Neuron (in vitro differentiated cells): ENCODE data around the gene ENKD1.

Source experiments
- H2AFZ ChIP-seq: one replicate; pipeline ENCODE4 v1.6.1; 2013; ENCODE audit warnings: low read depth, mild to moderate bottlenecking, inconsistent platforms, low read length, moderate library complexity
- H3K27me3 ChIP-seq: one replicate; pipeline ENCODE4 v1.6.1; 2013; ENCODE audit warnings: low read length; ENCODE audit not compliant: insufficient read depth
- H3K36me3 ChIP-seq: one replicate; pipeline ENCODE4 v1.6.1; 2013; ENCODE audit warnings: low read length; ENCODE audit not compliant: insufficient read depth
- H3K4me1 ChIP-seq: one replicate; pipeline ENCODE4 v1.6.1; 2013; ENCODE audit warnings: low read length; ENCODE audit not compliant: insufficient read depth
- H3K4me3 ChIP-seq: 2 replicates; pipeline ENCODE4 v1.5.1; 2013; ENCODE audit warnings: mild to moderate bottlenecking, low read length, moderate library complexity
- H3K9me3 ChIP-seq: one replicate; pipeline ENCODE4 v1.6.1; 2013; ENCODE audit warnings: low read length

Gene ENKD1

GRCh38 chr16:67675579-67675935, 9.0 kb upstream of the ENKD1 start:
- no peaks in the 10 kb centered on the region for H3K27me3 ChIP-seq
- no peaks in the 10 kb centered on the region for H3K4me1 ChIP-seq
- H3K9me3 ChIP-seq: no peaks in the 10 kb centered on the region
- H3K36me3 ChIP-seq: peaks cover 15% of the 10 kb centered on the region
- no peak overlapping the region for H3K4me3 ChIP-seq
- H2AFZ ChIP-seq: no peak overlapping the region

DNA sequence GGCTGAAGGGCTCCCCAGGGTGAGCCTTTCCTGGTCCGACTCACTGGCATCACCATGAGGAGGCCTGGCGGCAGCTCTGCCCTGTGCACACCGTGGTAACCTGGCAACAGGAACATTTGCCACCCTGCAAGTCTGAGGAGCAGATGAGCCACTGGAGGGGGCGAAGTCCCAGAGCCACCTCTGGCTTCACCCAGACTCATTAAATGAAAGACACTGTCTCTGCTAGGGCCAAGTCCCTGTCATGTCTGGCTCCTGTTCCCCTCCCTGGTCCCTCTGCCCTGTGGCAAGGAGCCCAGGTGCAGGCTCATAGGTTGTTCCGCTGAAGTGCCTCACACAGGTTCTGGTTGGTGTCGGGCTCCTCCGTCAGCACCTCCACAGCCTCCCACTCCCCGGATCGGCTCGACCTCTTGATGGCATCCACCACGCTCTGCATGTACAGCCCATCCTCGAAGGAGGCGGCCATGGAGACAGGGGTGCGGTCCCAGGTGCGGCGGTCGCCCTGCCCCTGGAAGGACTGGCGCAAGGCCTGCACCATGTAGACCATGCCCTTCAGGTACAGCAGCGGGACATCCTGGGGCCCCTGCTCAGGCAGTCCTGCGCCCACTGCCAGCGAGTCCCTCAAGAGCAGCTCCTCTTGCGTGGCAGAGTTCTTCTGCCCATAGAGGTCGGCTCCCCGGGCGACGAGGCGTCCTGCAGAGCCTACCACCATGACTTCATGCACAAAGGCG, 8.5 kb upstream of the ENKD1 start:
- H2AFZ ChIP-seq: no peak overlapping the region
- H3K36me3 ChIP-seq: peaks cover 10% of the 10 kb centered on the region
- H3K4me1 ChIP-seq: no peaks in the 10 kb centered on the region
- no peaks in the 10 kb centered on the region for H3K27me3 ChIP-seq
- no peak overlapping the region for H3K4me3 ChIP-seq
- no peaks in the 10 kb centered on the region for H3K9me3 ChIP-seq

DNA sequence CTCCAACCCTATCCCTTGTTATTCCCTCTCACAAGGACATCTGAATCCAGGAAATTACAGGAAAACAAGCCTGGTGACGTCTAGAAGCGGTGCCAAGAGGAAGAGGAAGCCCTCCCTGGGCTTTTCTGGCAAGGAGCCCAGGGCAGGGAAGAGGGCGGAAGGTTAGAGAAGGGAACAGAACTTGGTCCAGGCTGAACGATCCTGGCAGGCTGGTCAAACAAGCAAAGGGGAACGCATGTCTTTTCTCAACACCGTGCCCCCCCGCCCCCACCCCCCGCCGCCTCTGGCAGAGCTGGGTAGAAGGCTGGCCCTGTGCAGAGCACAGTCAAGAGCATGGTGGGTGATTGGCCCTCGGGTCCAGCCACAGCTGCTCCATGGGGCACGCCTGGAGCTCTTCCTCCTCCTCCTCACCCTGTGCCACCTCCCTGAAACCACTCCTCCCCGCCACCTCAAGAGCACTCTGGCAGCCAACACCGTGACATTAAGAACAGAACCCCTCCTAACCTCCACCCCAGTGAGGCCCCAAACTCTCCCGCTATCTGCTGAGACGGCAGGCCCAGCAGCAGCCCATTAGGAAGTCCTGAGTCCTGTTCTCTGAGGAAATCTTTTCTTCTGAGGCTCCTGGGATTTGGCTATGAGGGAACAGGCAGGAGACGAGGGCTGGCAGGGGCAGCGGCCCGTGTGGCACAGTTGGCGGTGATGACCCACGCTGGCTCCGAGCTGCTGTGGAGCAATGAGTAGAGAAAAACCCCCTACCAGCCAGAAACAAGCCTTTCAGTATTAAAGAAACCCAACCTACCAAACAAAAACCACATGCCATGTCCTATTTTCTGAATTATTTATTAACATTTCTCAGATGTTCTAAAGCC, 7.4 kb upstream of the ENKD1 start:
- Histone ChIP-seq H2AFZ (no peak overlapping the region), H3K36me3 (peaks cover 7% of the 10 kb centered on the region), H3K27me3 (no peaks in the 10 kb centered on the region), H3K9me3 (no peaks in the 10 kb centered on the region), H3K4me3 (no peak overlapping the region), H3K4me1 (no peaks in the 10 kb centered on the region)

DNA sequence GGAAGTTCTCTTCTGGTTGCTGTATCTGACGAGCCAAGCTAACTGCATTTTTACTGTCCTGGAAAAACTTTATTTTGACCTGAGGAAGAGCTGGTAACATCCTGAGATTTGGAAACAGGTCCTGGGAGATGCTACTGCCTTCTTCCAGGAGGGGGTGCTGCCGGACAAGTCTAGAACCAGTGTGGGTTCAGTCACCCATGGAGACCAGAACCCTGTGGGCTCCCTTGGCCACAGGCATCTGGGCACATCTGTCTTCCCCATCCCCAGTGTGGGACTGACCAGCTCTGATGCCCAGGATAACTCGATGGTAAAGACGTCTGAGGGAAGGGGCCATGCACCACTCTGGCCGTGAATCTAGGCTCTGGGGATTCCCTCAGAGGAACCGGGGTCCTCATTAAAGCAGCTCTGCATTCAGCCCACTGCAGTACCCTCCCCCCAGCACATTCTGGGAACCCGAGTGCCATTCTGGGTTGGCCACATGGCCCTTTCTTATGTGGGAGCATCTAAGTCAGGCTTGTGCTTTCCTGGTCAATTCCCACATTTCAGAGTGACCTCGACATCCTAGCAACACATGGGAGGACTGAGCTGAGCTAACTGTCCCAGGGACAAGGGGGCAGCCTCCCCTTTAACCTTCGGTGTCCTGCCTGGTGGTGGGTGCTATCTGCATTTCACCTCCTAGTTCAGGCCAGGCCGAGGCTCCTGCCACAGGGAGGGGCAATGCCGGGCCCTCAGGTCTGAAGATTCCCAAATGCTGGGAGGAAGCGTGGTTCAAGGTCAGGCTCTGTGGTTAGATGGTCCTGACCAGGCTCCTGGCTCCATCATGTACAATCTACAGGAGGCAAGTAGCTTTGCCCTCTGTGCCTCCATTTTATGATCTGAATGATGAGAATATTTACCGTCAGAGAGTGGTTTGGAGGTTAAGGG, 6.5 kb upstream of the ENKD1 start:
- H3K4me1 ChIP-seq: no peaks in the 10 kb centered on the region
- H2AFZ ChIP-seq: no peak overlapping the region
- H3K36me3 ChIP-seq: peaks cover 7% of the 10 kb centered on the region
- no peaks in the 10 kb centered on the region for H3K9me3 ChIP-seq
- no peak overlapping the region for H3K4me3 ChIP-seq
- no peaks in the 10 kb centered on the region for H3K27me3 ChIP-seq

GRCh38 chr16:67672306-67672705, 5.8 kb upstream of the ENKD1 start:
- Histone ChIP-seq H3K9me3 (no peaks in the 10 kb centered on the region), H3K4me3 (no peak overlapping the region), H3K36me3 (peaks cover 7% of the 10 kb centered on the region), H3K4me1 (peaks cover 6% of the 10 kb centered on the region), H2AFZ (no peak overlapping the region), H3K27me3 (no peaks in the 10 kb centered on the region)

DNA sequence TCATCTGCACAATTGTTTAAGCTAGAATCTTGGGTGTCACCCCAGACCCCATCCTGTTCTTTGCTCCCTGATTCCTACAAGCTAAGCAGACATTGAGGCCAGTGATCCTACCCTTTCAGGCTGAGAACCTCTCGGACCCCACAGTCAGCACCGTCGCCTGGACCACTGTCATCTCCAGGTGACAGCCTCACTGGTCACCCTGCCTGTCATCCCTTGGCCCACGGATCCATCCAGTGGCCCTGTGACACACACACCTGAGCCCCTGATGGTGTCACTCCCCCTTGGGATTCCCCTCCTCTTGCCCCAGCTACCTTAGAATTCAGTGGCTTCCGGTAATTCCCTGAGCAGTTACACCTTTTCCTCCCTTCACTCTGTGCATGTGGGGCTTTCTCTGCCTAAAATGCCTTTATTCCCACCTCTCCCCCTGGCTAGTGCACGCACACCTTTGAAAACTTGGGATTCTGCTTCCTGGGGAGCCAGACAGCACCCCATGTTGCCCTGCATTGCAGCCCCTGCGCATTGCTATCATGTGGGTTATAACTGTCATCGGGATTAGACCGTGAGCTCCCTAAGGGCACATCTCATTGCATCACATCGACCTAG, 3.0 kb upstream of the ENKD1 start:
- H3K9me3 ChIP-seq: no peaks in the 10 kb centered on the region
- peaks cover 17% of the 10 kb centered on the region for H3K4me1 ChIP-seq
- H3K4me3 ChIP-seq: no peak overlapping the region
- H3K36me3 ChIP-seq: no peaks in the 10 kb centered on the region
- H3K27me3 ChIP-seq: no peaks in the 10 kb centered on the region
- no peak overlapping the region for H2AFZ ChIP-seq

GRCh38 chr16:67668495-67669157, 2.1 kb upstream of the ENKD1 start:
- Histone ChIP-seq H3K27me3 (no peaks in the 10 kb centered on the region), H2AFZ (no peak overlapping the region), H3K9me3 (no peaks in the 10 kb centered on the region), H3K4me1 (peaks cover 17% of the 10 kb centered on the region), H3K36me3 (peaks cover 6% of the 10 kb centered on the region), H3K4me3 (no peak overlapping the region)

DNA sequence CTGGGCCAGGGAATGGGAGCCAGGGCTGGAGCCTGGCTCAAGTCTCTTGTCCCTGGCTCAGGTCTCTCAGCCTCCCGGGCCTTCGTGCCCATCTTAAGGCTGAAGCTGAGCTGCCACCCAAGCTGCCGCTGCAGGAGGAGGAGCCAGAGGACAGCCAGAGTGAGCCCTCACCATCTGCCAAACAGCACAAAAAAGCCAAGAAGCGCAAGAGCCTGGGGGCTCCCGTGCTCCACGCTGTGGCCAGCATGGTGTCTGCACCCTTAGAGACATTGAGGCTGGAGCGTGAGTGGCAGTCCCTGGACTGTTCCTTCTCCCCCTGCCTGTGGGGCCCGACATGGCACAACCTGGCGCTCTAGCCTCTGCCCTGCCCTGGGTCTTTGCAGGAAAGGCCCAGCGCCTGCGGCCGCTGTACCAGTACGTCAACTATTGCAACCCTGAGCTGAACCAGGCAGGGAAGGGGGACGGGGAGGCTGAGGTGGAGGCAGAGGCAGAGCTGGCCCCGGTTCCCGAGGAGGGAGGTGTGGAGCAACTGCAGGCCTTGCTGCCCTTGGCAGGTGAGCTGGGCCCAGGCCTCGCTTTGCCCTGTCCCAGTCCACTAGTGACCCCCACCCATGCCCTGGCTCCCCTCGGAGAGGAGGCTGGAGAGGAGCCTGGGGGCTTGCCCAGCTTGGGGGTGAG, 1.4 kb upstream of the ENKD1 start:
- Histone ChIP-seq H3K4me3 (no peak overlapping the region), H3K36me3 (peaks cover 13% of the 10 kb centered on the region), H3K27me3 (no peaks in the 10 kb centered on the region), H2AFZ (no peak overlapping the region), H3K9me3 (no peaks in the 10 kb centered on the region), H3K4me1 (peaks cover 17% of the 10 kb centered on the region)

DNA sequence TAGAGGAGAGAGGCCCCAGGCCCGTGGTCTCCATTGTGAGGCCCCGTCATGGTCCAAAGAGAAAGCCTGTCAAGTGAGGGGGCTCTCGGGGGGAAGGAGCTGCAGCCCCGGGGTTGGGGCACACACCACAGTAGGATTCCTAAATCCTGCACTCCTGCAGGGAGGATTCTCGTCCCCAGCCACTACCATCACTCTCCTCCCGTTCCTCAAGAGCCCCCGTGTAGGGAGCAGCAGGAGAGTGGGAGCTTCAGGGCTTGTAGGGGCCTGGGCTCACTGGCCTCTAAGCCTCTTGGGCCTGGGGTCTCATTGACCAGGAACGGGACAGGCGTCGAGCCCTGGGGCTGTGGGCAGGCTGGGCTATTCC, 885 bp upstream of the ENKD1 start:
- H3K36me3 ChIP-seq: peaks cover 18% of the 10 kb centered on the region
- no peak overlapping the region for H2AFZ ChIP-seq
- H3K4me3 ChIP-seq: no peak overlapping the region
- H3K4me1 ChIP-seq: peaks cover 17% of the 10 kb centered on the region
- H3K27me3 ChIP-seq: no peaks in the 10 kb centered on the region
- no peaks in the 10 kb centered on the region for H3K9me3 ChIP-seq

GRCh38 chr16:67666032-67666551, 458 bp downstream of the ENKD1 start:
- H3K36me3 ChIP-seq: peaks cover 22% of the 10 kb centered on the region
- H3K27me3 ChIP-seq: no peaks in the 10 kb centered on the region
- H3K4me3 ChIP-seq: peak overlapping the region; percentile 56
- peak overlapping the region; percentile 27 for H2AFZ ChIP-seq
- peaks cover 26% of the 10 kb centered on the region for H3K4me1 ChIP-seq
- no peaks in the 10 kb centered on the region for H3K9me3 ChIP-seq

DNA sequence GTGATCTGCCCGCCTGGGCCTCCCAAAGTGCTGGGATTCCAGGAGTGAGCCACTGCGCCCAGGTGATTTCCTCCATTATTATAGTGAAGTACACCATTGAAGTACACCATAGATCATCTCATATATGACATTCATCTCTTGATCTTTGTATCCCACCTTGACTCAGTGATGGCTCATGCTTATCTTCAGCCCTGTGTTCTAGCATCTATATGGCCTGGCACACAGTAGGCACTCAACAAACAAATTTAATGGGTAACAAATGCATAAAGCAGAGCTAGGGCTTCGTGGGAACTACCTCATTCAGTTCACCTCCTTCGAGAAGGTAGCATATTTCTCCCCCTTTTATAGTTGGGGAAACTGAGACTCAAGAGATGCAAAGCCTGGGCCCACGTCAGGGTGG, 952 bp downstream of the ENKD1 start:
- no peaks in the 10 kb centered on the region for H3K27me3 ChIP-seq
- H3K36me3 ChIP-seq: peaks cover 22% of the 10 kb centered on the region
- no peak overlapping the region for H2AFZ ChIP-seq
- peak overlapping the region; percentile 56 for H3K4me3 ChIP-seq
- no peaks in the 10 kb centered on the region for H3K9me3 ChIP-seq
- H3K4me1 ChIP-seq: peaks cover 26% of the 10 kb centered on the region

GRCh38 chr16:67664871-67665270, 1.7 kb downstream of the ENKD1 start:
- H3K4me1 ChIP-seq: peaks cover 26% of the 10 kb centered on the region
- no peaks in the 10 kb centered on the region for H3K9me3 ChIP-seq
- no peaks in the 10 kb centered on the region for H3K27me3 ChIP-seq
- no peak overlapping the region for H2AFZ ChIP-seq
- peaks cover 22% of the 10 kb centered on the region for H3K36me3 ChIP-seq
- no peak overlapping the region for H3K4me3 ChIP-seq
